GM21723 (cell line): Measurements from ENCODE around the gene MKLN1.
"Not testable (repeated sequence)": the region's sequence is repeated elsewhere in the genome, so short reads cannot be mapped to it uniquely, and the experiment has no call there.

Experiments
- ATAC-seq: cut with Tn5 transposase; IDR thresholded peaks from one replicate; pipeline ENCODE4 v1.9.1; 2021; ENCODE audit warnings: mild to moderate bottlenecking, moderate library complexity; ENCODE audit not compliant: unreplicated experiment

Gene MKLN1

DNA sequence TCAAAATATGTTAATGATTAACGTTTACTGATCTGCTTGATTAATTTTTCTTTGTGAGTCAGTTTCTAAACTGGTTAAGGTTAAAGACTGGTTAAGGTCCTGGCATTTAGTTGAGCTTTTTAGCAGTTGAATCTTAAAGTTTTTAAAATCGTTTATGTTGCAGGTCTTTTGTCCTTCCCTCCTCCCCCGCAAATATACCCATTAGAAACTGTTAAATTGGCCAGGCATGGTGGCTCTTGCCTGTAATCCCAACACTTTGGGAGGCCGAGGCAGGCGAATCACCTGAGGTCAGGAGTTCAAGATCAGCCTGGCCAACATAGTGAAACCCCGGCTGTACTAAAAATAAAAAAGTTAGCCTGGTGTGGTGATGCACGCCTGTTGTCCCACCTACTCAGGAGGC lies 127.9 kb downstream of the MKLN1 start:
- no peak for ATAC-seq

DNA sequence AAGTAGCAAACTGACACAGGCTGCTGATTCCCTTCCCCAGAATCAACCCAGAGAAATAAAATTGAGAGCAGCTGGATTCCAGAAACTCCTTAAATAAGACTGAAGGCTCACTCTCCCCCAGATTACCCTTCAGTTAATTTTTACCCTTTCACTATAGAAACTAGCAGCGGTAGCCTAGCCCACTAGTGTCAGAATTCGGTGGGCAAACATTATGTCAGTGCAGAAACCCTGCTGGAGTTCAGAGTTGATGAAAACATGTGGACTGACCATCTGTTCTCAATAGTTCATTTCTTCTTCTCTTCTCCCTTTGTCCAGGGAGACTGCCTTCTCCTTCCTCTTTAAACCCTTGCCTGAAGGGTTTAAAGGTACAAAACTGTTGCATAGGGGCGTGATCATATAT lies 128.7 kb downstream of the MKLN1 start:
- no peak for ATAC-seq

DNA sequence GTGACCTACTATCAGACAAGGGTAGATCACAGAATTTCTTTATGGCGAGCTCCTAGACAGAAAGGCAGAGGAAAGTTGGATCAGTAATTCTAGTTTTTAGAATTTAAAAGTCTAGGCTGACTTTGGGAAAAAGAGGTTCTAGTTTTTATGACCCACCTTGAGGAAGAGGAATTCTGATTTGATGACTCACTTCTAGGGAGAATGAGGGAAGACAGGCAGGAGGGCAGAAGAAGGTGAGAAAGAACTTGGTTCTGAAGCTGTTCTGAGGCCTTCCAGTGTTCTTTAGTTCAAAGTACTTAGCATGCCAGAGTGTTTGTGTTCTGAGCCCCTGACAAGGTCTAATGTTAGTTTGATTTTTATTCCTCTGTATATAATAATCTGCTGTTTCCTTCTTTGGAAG lies 131.6 kb downstream of the MKLN1 start:
- ATAC-seq: no peak

DNA sequence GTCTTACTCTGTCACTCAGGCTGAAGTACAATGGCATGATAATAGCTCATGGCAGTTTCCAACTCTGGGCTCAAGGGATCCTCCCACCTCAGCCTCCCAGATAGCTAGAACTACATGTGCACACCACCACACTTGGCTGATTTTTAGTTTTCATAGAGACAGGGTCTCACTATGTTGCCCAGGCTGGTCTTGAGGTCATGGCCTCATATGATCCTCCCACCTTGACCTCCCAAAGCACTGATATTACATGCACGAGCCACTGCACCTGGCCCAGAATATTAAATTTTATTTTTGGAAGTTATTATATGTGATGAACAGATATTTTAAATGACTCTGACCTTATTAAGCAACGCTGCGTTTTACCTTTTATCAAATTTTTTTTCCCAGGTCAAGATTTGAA lies 134.4 kb downstream of the MKLN1 start:
- no peak for ATAC-seq

DNA sequence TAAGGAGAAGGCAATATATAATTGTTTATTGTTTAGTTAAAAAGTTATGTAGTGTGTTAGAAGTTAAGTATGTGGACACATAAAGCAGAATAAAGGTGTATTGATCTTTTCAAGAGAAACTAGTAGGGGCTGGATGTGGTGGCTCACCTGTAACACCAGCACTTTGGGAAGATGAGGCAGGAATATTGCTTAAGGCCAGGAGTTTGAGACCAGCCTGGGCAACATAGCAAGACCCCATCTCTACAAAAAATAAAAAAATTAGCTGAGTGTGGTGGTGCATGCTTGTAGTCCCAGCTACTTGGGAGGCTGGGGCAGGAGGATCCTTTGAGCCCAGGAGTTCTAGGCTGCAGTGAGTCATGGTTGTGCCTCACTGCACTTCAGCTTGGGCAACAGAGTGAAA lies 135.0 kb downstream of the MKLN1 start:
- ATAC-seq: not testable (repeated sequence)

DNA sequence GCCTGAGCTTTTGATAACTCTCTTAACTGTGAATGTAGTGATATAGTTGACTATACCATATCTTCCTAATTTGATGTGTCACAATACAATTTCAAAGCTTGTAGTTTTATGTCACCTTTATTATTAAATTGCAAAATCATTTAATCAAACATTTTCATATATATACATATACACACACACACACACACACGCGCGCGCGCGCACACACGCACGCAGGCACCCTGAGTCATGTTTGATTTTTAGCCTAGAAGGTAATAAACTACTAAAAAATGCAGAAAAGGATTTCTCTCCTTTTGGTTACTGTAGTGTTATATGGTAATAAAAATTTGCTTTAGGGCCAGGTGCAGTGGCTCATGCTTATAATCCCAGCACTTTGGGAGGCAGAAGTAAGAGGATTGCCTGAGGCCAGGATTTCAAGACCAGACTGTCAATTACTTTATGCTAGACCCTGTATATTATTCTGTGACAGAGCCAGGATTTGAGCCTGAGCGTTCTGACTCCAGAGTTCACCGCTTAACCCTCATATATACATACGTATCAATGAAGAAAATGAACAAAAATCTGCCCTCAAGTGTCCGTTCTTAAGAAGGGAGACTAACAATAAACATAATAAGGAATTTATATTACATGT lies 139.2 kb downstream of the MKLN1 start:
- no peak for ATAC-seq

DNA sequence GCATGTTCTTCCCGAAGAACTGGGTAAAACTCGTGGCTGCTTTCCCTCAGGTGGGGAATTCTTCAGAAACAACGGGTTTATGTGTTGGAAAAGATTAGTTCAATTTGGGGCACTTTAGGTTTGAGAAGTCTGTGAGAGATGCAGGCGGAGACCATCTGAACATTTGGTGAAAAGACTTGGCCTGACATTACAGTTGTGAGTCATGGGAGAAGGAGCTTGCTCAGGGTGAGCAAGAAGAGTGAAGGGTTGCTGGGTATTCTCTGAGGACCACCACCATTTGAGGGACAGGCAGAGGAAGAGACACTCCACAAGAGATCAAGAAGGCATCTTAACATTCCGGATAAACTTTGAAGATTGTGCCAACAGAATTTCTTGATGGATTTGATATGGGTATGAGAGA lies 140.1 kb downstream of the MKLN1 start:
- no peak for ATAC-seq

DNA sequence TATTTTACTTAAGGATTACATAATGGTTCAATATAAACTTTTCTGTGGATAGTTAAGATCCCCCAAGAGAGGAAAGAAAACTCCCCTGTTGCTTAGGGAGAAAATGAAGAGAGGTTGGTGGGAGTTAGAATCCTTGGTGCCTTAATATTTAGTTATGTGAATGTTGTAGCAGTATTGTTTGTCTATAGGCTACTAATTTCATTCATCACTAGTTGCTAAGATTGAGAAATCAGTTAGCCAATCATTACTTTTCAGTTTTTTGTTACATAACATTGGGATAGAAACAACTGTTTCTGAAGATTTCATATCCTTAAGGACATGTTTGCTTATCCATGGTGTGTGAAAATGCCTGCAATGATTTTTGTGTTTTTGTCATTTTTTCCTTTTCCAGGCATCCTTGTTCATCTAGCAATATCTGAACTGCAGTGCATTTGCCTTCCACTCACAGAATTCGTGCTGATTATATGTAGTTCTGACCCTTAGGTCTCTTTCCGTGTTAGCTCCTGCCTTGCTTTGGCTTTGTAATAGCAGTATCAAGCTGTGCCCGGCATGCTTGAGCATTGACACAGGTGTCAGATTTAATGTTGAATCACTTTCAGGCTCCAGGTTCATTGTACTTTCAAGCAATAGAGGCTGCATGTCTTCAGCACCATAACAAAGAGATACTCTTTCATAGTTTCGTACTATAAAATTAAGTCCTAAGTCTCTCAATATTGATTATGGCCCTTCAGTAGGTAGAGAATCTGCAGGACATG lies 143.8 kb downstream of the MKLN1 start:
- ATAC-seq: no peak

DNA sequence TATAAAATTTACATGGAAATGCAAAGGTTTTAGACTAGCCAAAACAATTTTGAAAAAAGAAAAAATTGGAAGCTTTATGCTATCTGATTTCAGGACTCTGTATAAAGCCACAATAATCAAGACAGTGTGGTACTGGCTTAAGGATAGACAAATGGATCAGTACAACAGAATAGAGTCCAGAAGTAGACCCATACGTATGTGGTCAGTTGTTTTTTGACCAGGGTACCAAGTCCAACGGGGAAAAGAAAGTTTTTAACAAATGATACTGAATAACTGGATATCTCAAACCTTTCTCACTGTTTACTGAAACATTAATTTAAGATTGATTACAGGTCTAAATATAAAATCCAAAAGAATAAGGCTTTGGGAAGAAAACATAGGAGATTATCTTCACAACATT lies 149.1 kb downstream of the MKLN1 start:
- ATAC-seq: no peak

DNA sequence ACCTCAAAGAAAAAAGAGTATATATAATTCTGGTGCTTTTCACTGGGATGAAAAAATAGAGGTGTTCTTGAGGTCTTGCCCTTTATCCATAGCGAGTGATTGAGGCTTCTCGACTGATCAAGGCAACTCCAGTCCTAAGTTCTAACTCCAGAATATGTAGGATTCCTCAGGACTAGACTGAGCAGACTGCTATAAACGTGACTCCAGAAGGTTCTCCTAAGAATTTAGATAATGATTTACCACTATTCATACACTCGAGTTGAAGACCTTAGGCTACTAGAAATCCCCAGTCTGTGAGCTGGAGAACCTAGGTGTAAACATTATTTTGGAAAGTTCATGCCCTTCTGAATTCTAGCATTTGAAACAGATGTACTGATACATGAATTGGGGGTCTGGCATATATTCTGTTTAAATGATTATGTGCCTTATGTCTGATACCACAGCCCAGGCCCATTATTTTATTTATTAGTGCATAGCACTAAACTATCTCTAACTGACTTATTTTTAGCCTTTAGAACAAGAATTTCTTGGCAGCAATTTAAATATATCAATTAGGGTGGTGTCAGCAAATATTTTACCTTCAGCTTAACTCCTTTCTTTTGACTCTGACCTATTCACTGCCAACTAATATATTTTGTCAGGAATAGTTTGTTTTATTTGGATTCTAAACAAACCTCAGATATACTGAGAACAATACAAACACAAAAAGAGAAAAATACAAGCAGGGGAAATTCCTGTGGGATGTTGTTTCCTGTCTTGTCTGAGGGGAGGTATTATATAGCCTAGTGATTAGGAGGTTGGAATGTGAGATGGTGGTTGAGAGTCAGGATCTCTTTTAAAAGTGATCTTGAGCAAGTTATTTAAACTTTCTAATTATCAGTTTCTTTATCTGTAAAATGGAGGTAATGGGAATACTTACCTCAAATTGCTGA lies 153.0 kb downstream of the MKLN1 start:
- no peak for ATAC-seq

DNA sequence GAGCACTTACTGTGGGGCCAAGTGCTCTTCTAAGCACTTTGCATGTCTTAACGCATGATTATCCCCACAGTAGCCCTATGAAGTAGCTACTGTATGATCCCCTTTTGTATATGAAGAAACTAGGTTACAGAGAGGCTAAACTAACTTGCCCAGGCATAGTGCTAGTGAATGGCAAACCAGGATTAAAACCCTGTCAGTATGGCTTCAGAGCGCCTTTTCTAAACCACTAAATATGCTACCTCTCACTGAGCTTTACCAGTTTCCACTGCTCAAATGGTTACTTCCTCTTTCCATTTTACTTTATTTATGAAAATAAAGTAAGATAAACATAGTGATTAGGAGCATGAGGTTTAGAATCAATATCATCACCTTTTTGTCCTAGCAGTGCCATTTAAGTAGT lies 155.1 kb downstream of the MKLN1 start:
- ATAC-seq: no peak

DNA sequence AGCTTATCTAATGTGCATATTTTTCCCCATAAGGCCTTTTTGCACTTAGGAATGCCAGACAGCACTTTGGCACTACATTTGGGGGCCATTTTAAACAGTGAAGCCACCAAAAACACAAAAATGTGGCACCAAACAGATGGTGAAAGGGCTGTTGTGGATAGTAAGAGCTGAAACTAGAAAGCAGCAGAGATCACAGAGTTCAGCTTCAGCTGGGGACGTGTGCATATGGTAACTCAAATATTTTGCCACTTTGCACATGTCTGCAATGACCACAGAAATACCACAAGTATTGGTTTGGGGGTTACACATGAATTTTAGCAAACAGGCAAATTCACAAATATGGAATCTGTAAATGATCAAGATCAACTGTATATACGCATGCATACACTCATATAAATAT lies 155.9 kb downstream of the MKLN1 start:
- no peak for ATAC-seq

DNA sequence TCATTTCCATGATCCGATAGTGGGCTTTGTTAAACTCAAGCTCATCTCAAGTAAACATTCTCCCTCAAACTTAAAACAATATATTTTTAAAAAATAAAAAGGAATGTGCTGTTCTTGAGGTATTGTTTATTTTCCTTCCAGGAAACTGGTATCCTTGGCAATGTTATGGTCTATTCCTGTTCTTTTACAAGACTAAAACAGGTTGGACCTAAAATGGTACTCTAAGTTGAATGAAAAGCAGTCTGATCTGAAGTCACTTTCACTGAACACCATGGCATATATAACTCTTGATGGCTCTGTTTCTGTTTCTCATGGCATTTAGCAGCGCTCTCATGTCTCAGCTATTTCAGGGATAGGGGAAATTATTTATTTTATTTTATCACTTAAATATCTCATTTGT lies 158.7 kb downstream of the MKLN1 start:
- ATAC-seq: no peak

DNA sequence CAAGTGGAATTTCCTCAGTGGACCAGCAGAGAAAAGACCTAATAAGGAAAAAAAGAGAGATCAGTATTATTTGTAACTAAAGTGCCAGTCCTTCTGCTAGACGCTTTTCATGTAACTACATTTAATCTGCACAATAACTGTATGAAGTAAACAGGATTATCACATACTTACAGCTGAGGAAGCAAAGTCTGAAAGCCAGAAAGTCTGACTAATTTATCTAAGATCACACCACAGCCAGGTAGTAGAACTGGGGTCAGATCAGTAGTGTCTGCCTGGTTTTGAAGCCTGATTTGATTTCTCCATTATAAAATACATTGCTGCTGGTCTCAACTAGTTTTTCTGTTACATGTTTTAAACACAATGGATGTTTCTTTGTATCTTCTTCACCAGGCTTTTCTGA lies 159.5 kb downstream of the MKLN1 start:
- ATAC-seq: no peak

DNA sequence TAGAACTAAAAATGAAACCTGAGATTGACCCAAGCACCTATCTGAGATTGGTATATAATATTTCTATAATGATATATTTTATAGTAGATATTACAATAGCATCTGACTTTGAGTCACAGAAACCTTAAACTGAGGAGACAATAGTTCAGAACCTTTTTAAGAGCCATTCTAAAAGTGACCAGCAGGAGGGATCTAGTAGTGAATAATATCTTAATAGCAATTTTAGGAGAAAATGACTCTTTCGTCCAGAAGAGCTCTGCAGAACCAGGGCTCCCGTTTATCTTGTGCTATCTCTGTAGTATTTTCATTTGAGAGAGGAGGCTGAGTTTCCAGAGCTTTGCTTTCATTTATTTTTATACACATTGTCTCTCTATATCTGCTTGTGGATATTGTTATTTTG lies 160.7 kb downstream of the MKLN1 start:
- ATAC-seq: no peak

DNA sequence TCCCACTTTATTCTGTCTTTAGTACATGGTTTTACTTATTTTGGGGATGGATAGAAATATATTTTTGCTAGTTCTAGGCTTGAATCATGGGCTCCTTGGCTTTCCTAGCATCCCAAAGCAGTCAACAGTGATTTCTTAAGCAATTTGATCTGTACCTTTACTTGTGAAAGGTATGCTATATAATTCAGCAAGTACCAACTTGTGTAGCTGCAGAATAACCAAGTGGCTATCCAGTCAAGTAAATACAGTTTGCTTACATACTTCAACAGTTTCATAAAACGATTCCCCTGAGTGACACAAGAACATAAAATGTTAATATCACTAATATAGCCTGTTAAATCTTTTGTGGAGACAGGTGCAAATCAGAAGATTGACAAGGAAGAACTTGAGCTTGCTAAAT lies 161.5 kb downstream of the MKLN1 start:
- ATAC-seq: no peak

DNA sequence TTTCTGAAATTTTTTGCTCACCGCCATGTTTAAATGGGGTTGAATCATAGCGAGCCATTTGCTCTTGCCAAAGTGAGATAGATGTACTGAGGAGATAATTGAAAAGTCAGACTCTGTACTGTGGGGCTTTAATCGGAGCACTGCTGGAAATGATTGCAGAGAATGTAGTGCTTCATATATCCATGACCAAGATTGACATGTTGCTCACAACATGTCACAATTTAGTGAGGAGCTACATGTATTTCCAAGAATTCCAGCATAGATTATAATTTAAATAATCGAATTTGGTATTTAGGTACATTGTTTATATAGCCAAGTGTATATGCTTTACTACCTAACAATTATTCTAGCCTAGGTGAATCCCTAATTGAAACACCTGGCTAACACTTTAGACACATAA lies 162.2 kb downstream of the MKLN1 start:
- ATAC-seq: no peak

DNA sequence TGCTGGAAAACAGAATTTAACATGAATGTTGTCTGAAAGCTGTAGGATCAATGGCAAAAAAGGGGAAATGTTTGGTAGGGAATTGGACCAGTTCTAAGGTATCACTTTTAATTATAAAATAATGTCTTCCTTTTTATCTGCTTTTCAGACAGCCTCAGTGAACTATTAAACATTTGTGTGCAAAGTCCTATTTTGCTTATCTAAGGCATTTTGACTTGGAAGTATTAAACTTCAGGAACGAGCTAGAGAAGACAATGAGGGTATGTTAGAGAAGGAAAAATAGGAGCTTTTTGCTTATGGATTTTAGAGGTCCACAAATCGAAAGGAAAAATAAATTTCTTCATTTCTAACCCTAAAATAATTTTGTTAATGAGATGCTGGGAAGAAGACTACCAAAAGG lies 165.4 kb downstream of the MKLN1 start:
- no peak for ATAC-seq

DNA sequence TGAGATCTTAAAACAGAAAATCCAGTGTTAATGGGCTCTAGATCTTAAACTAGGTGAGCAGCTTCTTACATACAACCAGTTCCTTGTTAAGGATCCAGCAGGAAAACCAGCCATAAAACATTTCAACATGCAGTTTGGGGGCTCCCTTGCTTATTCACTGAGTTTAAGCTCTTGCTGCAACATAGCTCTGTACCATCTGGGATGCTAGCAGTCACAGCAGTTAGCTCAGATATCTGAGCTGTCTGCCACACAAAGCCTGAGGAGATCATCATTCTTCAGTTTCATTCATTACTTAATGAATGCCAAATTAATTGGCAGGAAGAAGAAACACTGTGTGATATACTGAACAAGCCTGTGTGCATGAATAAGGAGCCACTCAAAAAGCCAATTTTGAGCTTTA lies 165.9 kb downstream of the MKLN1 start:
- ATAC-seq: no peak

DNA sequence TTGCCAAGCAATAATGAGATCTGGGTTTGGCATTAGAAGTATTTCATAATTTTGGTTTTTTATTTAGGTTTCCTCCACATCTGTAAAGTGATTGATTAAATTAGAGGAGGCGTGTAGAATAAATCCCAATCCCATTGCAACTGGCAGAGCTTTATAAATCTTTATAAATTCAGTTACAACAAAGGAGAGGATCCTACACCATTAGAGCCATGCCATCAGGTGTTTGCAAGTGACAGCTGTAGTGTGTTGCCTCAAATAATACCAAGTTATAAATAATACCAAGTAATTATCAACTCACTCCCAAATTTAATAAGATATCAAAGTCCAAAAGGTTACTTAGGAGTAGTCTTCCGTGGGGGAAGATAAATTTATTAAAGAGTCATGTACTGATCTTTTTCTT lies 166.5 kb downstream of the MKLN1 start:
- ATAC-seq: no peak

DNA sequence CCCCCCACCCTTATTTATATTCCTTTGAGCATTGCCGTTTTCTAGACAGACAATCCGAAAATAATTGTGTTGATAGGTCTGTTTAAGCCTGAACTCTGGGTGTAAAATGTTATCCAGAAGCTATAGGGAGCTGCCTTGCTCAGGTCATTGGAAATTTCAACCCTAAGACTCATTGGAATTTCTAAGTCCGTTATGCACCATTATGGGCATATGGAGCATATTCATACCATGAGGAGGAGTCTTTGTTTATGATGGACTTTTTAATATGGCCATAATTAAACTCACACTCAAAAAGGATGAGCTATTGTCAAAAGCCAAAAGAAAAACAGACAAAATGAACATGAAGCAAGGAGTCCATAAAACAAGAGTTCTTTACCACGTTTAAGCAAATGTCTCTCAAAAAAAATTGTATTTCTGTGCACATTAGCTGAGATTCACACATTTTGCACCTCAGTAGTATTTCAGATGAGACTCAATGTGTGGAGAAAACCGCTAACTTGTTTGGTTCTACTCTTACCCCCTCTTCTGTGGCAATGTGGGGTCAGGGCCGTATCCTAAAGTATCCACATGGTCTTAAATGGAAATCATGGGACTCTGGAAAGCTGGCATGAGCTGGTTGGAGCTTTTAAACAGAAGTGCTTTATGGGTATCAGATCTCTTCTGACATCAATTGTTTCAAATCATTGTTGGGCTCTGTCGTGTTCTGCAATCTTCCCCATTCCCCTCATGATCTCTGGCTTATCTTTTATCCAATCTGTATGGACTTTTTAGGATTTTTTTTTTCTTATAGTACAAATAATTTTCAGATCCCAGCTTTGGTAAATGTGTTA lies 168.2 kb downstream of the MKLN1 start:
- ATAC-seq: no peak
